ENCODE results near the gene THSD7A. TPM values are rescaled to one million over a fixed set of nuclear protein-coding genes. Genes with fewer than 3 reads are reported as not detected.

Gene THSD7A
- total RNA-seq, 4 donors from 2014 or later: 16.2 to 36.4 (median 21.5) TPM

- intact Hi-C loops (cut with DNase I; ENCODE audit: low total_unique reads): no loop called here
- no peak for TF ChIP-seq POLR2A (IDR thresholded peaks at IDR 0.05)
- TF ChIP-seq, protein P1, sequence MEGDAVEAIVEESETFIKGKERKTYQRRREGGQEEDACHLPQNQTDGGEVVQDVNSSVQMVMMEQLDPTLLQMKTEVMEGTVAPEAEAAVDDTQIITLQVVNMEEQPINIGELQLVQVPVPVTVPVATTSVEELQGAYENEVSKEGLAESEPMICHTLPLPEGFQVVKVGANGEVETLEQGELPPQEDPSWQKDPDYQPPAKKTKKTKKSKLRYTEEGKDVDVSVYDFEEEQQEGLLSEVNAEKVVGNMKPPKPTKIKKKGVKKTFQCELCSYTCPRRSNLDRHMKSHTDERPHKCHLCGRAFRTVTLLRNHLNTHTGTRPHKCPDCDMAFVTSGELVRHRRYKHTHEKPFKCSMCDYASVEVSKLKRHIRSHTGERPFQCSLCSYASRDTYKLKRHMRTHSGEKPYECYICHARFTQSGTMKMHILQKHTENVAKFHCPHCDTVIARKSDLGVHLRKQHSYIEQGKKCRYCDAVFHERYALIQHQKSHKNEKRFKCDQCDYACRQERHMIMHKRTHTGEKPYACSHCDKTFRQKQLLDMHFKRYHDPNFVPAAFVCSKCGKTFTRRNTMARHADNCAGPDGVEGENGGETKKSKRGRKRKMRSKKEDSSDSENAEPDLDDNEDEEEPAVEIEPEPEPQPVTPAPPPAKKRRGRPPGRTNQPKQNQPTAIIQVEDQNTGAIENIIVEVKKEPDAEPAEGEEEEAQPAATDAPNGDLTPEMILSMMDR (IDR thresholded peaks at IDR 0.05): no peak
- no peak for DNase-seq
- no peaks in the 10 kb centered on the region for H3K9me3 ChIP-seq
- no peaks in the 10 kb centered on the region for H3K27me3 ChIP-seq
- H3K27ac ChIP-seq: no peak overlapping the region
- no peak overlapping the region for H3K4me3 ChIP-seq
- no peaks in the 10 kb centered on the region for H3K36me3 ChIP-seq
- H3K4me1 ChIP-seq: no peaks in the 10 kb centered on the region
Measured at GRCh38 chr7:11749629-11750028, 82.4 kb downstream of the THSD7A start.

GRCh38 chr7:11748884-11749283 lies 83.1 kb downstream of the THSD7A start:
- H3K27ac ChIP-seq: no peak overlapping the region
- H3K36me3 ChIP-seq: no peaks in the 10 kb centered on the region
- intact Hi-C loops (cut with DNase I; ENCODE audit: low total_unique reads): no loop called here
- H3K9me3 ChIP-seq: no peaks in the 10 kb centered on the region
- no peak overlapping the region for H3K4me3 ChIP-seq
- no peaks in the 10 kb centered on the region for H3K27me3 ChIP-seq
- no peak for DNase-seq
- no peaks in the 10 kb centered on the region for H3K4me1 ChIP-seq
- no peak for TF ChIP-seq POLR2A (IDR thresholded peaks at IDR 0.05)
- TF ChIP-seq, protein P1 (IDR thresholded peaks at IDR 0.05): no peak

DNA sequence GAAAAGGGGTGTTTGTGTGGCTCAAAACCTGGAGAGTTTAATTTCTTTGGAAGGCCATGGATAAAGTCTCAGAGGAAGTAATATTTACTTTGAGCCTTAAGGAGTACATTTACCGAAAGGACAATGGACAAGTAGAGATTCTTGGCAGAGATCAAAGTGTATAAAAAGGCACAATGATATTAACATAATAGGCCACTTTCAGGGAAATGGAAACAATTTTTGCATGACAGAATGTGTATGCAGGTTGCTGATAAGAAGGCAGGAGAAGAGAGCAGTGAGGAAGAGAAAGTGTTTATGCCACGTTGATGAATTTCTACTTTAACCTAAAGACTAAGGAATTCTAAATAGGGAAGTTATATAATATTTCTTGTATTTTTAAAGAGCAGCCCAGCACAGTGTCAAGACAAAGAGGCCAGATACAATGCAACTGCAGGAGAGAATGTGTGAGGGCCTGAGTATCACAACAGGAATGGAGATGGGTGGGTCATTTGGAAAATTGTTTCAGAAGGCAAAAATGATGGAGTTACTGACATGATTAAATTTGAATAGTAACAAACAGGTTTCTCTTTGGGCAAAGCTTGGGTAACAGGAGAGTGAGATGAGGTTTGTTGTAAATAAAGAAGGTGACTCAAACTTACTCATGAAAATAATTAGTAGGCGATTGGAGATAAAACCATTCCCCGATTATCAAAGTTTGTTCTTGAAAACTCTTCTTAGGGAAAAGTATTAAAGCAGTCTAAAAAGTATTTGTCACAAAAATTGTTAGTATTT lies 84.1 kb downstream of the THSD7A start:
- no peaks in the 10 kb centered on the region for H3K9me3 ChIP-seq
- no peak for DNase-seq
- TF ChIP-seq POLR2A (IDR thresholded peaks at IDR 0.05): no peak
- TF ChIP-seq, protein P1 (IDR thresholded peaks at IDR 0.05): no peak
- no peak overlapping the region for H3K4me3 ChIP-seq
- intact Hi-C loops (cut with DNase I; ENCODE audit: low total_unique reads): no loop called here
- no peak overlapping the region for H3K27ac ChIP-seq
- H3K27me3 ChIP-seq: no peaks in the 10 kb centered on the region
- H3K4me1 ChIP-seq: no peaks in the 10 kb centered on the region
- H3K36me3 ChIP-seq: no peaks in the 10 kb centered on the region

GRCh38 chr7:11746591-11746990 lies 85.4 kb downstream of the THSD7A start:
- Histone ChIP-seq H3K4me3 (no peak overlapping the region), H3K9me3 (no peaks in the 10 kb centered on the region), H3K36me3 (no peaks in the 10 kb centered on the region), H3K27ac (no peak overlapping the region), H3K27me3 (no peaks in the 10 kb centered on the region), H3K4me1 (no peaks in the 10 kb centered on the region)
- intact Hi-C loops (cut with DNase I; ENCODE audit: low total_unique reads): no loop called here
- TF ChIP-seq, protein P1 (IDR thresholded peaks at IDR 0.05): no peak
- TF ChIP-seq POLR2A (IDR thresholded peaks at IDR 0.05): no peak
- DNase-seq: no peak

DNA sequence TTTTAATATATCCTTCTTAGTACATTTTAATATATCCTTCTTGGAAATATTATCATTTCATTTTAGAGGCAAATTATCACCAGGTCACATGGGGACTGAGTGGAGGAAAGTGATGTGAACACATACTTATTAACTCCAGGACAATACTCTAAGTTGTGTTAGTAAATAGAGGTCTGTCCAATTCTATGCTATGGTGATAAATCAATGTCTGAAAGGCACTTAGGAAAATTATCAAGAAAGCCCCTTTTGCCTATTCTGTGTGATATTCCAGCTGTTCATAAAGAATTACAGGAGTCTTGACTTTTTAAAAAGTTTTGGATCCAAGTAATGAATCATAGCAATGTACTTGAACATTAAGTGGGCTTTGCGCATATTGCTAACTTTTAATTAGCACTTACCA lies 88.5 kb downstream of the THSD7A start:
- TF ChIP-seq POLR2A (IDR thresholded peaks at IDR 0.05): no peak
- TF ChIP-seq, protein P1 (IDR thresholded peaks at IDR 0.05): no peak
- no peaks in the 10 kb centered on the region for H3K36me3 ChIP-seq
- no peak overlapping the region for H3K27ac ChIP-seq
- H3K9me3 ChIP-seq: no peaks in the 10 kb centered on the region
- H3K4me1 ChIP-seq: no peaks in the 10 kb centered on the region
- no peaks in the 10 kb centered on the region for H3K27me3 ChIP-seq
- intact Hi-C loops (cut with DNase I; ENCODE audit: low total_unique reads): no loop called here
- DNase-seq: no peak
- no peak overlapping the region for H3K4me3 ChIP-seq
